Suprapubic skin (tissue), 4 donors: Measurements from ENCODE around the gene ACOX1. TPM values are rescaled to one million over a fixed set of nuclear protein-coding genes. Genes with fewer than 3 reads are reported as not detected.

Experiments used
- DNase-seq, 2 donors: peaks; one replicate each; pipeline ENCODE4 v3.0.0-alpha.2; 2019; ENCODE audit warnings: low spot score in 2 of 2
- H3K27ac ChIP-seq: fragments of 200-600 bp; sonication (generic); one replicate; pipeline ENCODE4 v1.5.1; 2019
- H3K27me3 ChIP-seq: fragments of 200-600 bp; sonication (generic); one replicate; pipeline ENCODE4 v1.5.1; 2019
- H3K36me3 ChIP-seq: fragments of 200-600 bp; sonication (generic); one replicate; pipeline ENCODE4 v1.5.1; 2019
- H3K4me1 ChIP-seq: fragments of 200-600 bp; sonication (generic); one replicate; pipeline ENCODE4 v1.5.1; 2019
- H3K4me3 ChIP-seq: fragments of 200-600 bp; sonication (generic); one replicate; pipeline ENCODE4 v1.5.1; 2019; ENCODE audit warnings: mild to moderate bottlenecking
- H3K9me3 ChIP-seq: fragments of 200-600 bp; sonication (generic); one replicate; pipeline ENCODE4 v1.5.1; 2019
- EP300 ChIP-seq: sonication (generic); formaldehyde crosslinking; IDR thresholded peaks from one replicate; pipeline ENCODE4 v1.6.1; 2017; ENCODE audit warnings: antibody characterized with exemption
- POLR2A ChIP-seq, 2 donors: fragments of 450-650 bp; IDR thresholded peaks; one replicate each; pipeline ENCODE4 v1.6.1; 2017; ENCODE audit warnings: antibody characterized with exemption in 2 of 2, mild to moderate bottlenecking in 2 of 2, moderate library complexity in 2 of 2
- POLR2AphosphoS5 ChIP-seq, 3 donors: sonication (generic); formaldehyde crosslinking; IDR thresholded peaks; one replicate each; pipeline ENCODE4 v1.6.1; 2017; ENCODE audit warnings: antibody characterized with exemption in 3 of 3
- WGBS: methylation state at CpG from one replicate; pipeline ENCODE4 v1.1.5; 2018; 5-methylcytosine and 5-hydroxymethylcytosine counted together
- total RNA-seq, 4 donors: library from RNA; depleted of rRNA; stranded (reverse); fragments of >200 nt; gene quantifications; one replicate each; pipeline ENCODE4 v1.1.0, GENCODE V29; 2016
- TF ChIP-seq, protein P1 (sequence below), 2 donors: fragments of 200-600 bp in 1 of 2; fragments of 450-650 bp in 1 of 2; sonication (generic) in 1 of 2; IDR thresholded peaks; one replicate each; pipeline ENCODE4 v1.5.1; 2016 to 2019; ENCODE audit warnings: antibody characterized with exemption in 2 of 2, mild to moderate bottlenecking in 1 of 2, moderate library complexity in 1 of 2

Gene ACOX1
- total RNA-seq, 4 donors from 2014 or later: 59.6 to 89.7 (median 71.5) TPM

DNA sequence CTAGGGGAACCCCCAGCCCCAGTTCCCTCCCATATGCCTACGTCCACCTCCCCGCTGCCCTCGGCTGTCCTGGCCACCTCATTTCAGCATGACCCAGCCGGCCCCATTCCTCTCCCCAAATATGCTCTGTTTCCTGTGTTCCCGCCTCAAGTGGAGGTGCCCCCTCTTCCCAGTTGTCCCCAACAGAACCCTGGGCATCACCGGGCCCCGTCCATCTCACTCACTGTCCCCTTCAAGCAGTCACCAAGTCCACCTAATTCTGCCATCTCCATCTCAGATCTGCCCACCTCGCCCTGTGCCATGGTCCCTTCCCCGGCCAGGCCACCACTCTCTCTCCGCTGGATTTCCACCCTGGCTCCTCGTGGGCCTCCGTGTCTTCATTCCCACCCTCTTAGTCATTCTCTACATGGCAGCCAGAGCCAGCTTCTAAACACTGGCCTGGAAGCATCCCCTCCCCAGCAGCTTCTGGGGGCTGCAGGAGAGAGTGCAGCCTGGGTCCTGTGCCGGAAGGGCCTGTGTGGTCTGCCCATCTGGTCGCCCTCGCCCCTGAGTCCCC is 34.5 kb upstream of the ACOX1 start:
- 80% methylated on average over 14 of the region's 15 CpGs for WGBS
- H3K4me1 ChIP-seq: peaks cover 18% of the 10 kb centered on the region
- DNase-seq: no peak
- TF ChIP-seq POLR2A (IDR thresholded peaks at IDR 0.05): no peak
- no peak for TF ChIP-seq POLR2AphosphoS5 (IDR thresholded peaks at IDR 0.05)
- TF ChIP-seq, protein P1, sequence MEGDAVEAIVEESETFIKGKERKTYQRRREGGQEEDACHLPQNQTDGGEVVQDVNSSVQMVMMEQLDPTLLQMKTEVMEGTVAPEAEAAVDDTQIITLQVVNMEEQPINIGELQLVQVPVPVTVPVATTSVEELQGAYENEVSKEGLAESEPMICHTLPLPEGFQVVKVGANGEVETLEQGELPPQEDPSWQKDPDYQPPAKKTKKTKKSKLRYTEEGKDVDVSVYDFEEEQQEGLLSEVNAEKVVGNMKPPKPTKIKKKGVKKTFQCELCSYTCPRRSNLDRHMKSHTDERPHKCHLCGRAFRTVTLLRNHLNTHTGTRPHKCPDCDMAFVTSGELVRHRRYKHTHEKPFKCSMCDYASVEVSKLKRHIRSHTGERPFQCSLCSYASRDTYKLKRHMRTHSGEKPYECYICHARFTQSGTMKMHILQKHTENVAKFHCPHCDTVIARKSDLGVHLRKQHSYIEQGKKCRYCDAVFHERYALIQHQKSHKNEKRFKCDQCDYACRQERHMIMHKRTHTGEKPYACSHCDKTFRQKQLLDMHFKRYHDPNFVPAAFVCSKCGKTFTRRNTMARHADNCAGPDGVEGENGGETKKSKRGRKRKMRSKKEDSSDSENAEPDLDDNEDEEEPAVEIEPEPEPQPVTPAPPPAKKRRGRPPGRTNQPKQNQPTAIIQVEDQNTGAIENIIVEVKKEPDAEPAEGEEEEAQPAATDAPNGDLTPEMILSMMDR (IDR thresholded peaks at IDR 0.05): no peak
- TF ChIP-seq EP300: no peak
- H3K4me3 ChIP-seq: no peak overlapping the region
- peaks cover 46% of the 10 kb centered on the region for H3K36me3 ChIP-seq
- H3K9me3 ChIP-seq: no peaks in the 10 kb centered on the region
- no peaks in the 10 kb centered on the region for H3K27me3 ChIP-seq
- H3K27ac ChIP-seq: no peak overlapping the region

DNA sequence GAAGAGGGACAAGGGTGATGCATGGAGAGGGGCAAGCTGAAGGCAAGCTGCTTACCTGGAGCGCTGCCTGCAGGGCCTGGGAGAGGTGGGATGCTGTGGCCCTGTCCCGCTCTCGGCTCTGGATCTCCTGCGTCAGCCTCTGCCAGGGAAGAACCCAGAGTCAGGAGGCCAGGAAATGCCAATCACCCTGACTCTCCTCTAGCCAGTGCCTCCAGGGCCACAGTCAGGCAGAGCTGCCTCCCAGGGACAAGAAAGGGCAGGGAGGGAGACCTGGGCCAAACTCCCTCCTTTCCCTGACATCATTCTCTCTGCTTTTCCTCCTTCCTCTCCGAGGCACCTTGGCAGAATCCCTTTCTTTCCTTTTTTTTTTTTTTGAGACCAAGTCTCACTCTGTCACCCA is 33.0 kb upstream of the ACOX1 start:
- Histone ChIP-seq H3K9me3 (no peaks in the 10 kb centered on the region), H3K27ac (no peak overlapping the region), H3K27me3 (no peaks in the 10 kb centered on the region), H3K4me3 (no peak overlapping the region), H3K4me1 (peaks cover 18% of the 10 kb centered on the region), H3K36me3 (peaks cover 53% of the 10 kb centered on the region)
- TF ChIP-seq EP300 (no peak), POLR2AphosphoS5 (IDR thresholded peaks at IDR 0.05) (no peak), POLR2A (IDR thresholded peaks at IDR 0.05) (no peak)
- TF ChIP-seq, protein P1 (IDR thresholded peaks at IDR 0.05): no peak
- 70% methylated on average over 5 of the region's 5 CpGs for WGBS
- no peak for DNase-seq

DNA sequence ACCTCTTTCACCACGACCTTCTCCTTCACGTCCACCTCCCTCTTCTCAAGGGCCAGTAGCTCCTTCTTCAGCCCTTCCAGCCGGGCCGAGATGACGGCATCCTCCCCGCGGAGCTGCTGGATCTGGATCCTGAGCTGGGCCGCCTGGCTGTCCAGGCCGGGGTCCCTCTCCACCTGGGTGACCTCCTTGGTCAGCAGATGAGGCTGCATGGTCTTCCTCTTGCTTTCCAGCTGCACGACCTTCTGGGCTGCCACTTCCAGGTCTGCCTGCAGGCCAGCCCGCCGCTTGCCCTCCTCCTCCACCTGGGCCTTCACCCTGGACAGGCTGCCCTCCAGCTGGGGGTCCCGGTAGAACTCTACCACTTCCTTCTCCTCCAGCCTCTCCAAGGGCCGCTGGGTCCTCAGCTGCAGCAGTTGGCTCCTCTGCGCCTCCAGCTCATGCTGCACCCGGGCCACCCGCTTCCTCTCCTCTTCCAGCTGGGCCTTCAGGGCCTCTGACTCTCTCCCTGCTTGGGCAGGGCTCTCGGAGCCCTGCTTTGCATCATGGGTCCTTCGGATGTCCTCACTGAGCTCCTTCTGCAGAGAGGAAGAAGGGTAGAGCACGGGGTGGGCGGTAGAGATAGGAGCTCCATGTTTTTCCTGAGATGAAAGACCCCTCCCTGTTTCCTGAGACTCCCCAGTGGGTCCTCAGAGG is 31.1 kb upstream of the ACOX1 start:
- Histone ChIP-seq H3K4me1 (peaks cover 14% of the 10 kb centered on the region), H3K36me3 (peaks cover 53% of the 10 kb centered on the region), H3K27me3 (no peaks in the 10 kb centered on the region), H3K4me3 (no peak overlapping the region), H3K9me3 (no peaks in the 10 kb centered on the region), H3K27ac (no peak overlapping the region)
- WGBS: 89% methylated on average over 21 of the region's 21 CpGs
- TF ChIP-seq POLR2AphosphoS5 (IDR thresholded peaks at IDR 0.05): no peak
- TF ChIP-seq, protein P1 (IDR thresholded peaks at IDR 0.05): no peak
- no peak for DNase-seq

DNA sequence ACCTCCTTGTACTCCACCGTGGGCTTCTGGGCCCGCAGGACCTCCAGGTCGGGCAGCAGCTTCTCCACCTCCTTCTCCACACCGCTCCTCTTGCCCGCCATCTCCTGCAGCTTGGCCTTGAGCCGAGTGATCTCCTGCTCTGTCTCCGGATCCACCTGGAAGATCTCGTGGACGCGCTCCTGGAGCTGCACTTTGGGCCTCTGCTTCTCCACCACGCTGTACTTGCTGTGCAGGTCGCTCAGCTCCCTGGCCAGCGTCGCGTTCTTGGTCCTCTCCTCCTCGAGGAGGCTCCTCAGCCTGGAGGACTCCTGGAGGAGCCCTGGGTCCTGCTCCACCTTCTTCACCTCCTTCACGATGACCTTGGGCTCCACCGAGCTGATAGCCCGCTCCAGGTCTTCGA is 30.5 kb upstream of the ACOX1 start:
- DNase-seq: no peak
- Histone ChIP-seq H3K4me3 (no peak overlapping the region), H3K27ac (no peak overlapping the region), H3K9me3 (no peaks in the 10 kb centered on the region), H3K4me1 (peaks cover 9% of the 10 kb centered on the region), H3K36me3 (peaks cover 59% of the 10 kb centered on the region), H3K27me3 (no peaks in the 10 kb centered on the region)
- TF ChIP-seq, protein P1 (IDR thresholded peaks at IDR 0.05): no peak
- no peak for TF ChIP-seq EP300
- TF ChIP-seq POLR2AphosphoS5 (IDR thresholded peaks at IDR 0.05): no peak
- TF ChIP-seq POLR2A (IDR thresholded peaks at IDR 0.05): no peak
- 94% methylated on average over 20 of the region's 20 CpGs for WGBS

DNA sequence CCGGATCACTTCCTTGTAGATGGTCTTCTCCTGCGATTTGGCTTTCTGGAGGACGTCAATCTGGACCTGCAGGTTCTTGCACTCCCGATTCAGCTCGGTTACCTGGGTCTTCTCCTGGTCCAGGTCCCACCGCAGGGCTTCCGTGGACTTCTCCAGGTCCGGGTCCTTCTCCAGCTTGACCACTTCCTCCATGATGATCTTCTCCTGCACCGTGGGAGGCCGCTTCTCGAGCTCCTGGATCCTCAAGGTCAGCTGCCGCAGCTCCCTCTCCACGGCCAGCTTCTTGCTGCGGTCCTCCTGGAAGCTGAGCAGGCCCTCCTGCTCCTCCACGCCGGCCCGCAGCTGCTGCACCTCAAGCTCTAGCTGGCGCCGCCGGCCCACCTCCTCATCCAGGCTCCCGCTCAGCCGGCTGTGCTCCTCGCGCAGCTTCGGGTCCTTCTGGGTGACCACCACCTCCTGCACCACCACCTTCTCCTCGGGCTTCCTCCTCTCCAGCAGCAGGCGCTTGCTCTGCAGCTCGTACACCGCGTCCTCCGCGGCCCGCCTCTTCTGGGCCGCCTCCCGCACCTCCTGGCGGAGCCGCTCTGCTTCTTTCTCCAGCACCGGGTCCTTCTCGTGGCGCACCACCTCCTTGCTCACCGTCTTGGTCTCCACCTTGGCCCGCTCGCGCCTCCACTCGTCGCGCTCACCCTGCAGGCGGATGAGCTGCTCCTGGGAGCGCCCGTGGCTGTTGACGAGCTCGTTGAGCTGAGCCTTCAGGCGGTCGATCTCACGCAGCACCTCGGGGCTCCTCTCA is 29.9 kb upstream of the ACOX1 start:
- TF ChIP-seq POLR2AphosphoS5 (IDR thresholded peaks at IDR 0.05) (no peak), EP300 (no peak)
- H3K9me3 ChIP-seq: no peaks in the 10 kb centered on the region
- peaks cover 3% of the 10 kb centered on the region for H3K4me1 ChIP-seq
- H3K27me3 ChIP-seq: no peaks in the 10 kb centered on the region
- no peak for DNase-seq
- WGBS: 94% methylated on average over 56 of the region's 56 CpGs
- no peak overlapping the region for H3K4me3 ChIP-seq
- H3K36me3 ChIP-seq: peaks cover 60% of the 10 kb centered on the region
- no peak overlapping the region for H3K27ac ChIP-seq
